ENCODE results near the gene LAMA3.

Gene LAMA3

DNA sequence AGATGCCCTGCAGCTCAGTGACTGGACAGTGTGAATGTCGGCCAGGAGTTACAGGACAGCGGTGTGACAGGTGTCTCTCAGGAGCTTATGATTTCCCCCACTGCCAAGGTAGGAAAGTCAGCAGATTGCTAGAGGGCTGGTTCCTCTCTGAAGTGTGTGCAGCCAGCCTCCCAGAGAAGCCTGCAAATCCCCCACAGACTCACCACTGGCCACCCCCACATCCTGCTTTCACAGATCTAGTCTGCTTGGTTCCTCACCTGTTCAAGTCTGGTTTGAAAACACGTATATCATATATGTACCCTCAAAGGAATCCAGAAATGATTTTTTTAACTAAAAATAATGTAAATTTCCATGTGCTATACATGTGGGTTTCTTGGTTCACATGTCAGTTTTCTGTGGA, 121.1 kb downstream of the LAMA3 start:
- no peak overlapping the region for H3K4me3 ChIP-seq
- intact Hi-C loops (cut with DNase I; ENCODE audit: low total_unique reads): loop anchor here (5.0 to 10.0 kb wide), 2 partner anchors 94 to 188 kb away; no protein-coding TSS in a partner anchor
- TF ChIP-seq, protein P1, sequence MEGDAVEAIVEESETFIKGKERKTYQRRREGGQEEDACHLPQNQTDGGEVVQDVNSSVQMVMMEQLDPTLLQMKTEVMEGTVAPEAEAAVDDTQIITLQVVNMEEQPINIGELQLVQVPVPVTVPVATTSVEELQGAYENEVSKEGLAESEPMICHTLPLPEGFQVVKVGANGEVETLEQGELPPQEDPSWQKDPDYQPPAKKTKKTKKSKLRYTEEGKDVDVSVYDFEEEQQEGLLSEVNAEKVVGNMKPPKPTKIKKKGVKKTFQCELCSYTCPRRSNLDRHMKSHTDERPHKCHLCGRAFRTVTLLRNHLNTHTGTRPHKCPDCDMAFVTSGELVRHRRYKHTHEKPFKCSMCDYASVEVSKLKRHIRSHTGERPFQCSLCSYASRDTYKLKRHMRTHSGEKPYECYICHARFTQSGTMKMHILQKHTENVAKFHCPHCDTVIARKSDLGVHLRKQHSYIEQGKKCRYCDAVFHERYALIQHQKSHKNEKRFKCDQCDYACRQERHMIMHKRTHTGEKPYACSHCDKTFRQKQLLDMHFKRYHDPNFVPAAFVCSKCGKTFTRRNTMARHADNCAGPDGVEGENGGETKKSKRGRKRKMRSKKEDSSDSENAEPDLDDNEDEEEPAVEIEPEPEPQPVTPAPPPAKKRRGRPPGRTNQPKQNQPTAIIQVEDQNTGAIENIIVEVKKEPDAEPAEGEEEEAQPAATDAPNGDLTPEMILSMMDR (IDR thresholded peaks at IDR 0.05): no peak
- no peak for DNase-seq
- H3K4me1 ChIP-seq: no peaks in the 10 kb centered on the region
- no peaks in the 10 kb centered on the region for H3K9me3 ChIP-seq
- no peaks in the 10 kb centered on the region for H3K36me3 ChIP-seq
- H3K27ac ChIP-seq: no peak overlapping the region
- H3K27me3 ChIP-seq: no peaks in the 10 kb centered on the region

DNA sequence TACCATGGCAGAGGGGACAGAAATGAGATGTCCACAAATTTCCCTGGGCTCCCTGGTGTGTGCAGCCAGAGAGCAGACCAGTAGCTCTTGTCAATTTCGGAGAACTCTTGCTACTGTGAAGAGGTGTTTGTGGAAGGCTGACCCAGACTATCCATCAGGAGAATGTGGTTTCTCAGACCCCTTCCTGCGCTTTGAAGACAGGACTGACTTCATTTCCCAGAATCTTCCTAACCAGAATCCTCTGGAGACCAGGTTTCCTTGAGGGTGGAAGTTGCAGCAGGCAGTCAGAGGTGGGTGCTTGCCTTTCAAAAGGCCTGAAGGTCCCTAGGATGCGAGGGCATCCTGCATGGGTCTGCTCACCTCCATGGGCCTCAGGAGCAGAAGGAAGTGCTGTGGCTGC, 121.9 kb downstream of the LAMA3 start:
- no peak for DNase-seq
- Histone ChIP-seq H3K36me3 (no peaks in the 10 kb centered on the region), H3K4me3 (no peak overlapping the region), H3K27me3 (no peaks in the 10 kb centered on the region), H3K9me3 (no peaks in the 10 kb centered on the region), H3K27ac (no peak overlapping the region), H3K4me1 (no peaks in the 10 kb centered on the region)
- TF ChIP-seq, protein P1 (IDR thresholded peaks at IDR 0.05): no peak
- intact Hi-C loops (cut with DNase I; ENCODE audit: low total_unique reads): loop anchor here (5.0 to 10.0 kb wide), 2 partner anchors 94 to 189 kb away; no protein-coding TSS in a partner anchor

DNA sequence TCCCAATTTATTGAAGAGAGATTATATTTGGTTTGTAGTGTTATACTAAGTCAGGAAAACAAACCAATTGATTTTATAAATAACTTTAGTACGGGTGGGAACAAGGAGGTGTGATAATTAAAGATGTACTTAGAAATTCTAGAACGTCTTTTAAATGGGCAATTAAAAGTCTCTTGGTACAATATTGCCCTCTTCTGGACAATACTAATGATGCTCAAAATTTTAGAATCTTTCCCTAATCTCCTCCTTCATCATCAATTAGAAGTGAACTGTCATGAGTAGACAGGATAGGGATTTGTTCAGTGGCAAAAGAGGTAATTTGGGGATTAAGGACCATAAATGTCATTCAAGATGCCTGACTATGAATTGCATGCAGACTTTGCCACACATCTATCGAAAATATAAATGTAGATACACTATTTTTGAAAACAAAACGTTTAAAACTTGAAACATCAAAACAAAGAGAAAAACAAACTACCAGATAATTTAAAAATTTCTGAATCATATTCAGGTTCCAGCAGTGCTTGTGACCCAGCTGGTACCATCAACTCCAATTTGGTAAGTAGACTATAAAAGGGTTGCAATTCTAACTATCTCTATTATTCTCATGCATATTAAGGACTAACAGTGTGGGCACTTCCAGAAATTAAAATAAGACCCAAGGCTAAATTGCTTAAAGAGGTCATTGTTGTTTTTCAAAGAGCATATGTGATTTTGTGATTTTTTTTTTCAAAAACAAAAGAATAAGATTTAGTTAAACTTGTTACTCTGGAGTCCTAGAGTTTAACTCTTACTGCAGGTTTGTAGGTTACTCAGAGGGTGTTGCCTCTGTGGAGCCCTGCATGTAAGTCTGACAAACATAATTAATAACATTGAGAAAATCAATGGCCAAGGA, 123.5 kb downstream of the LAMA3 start:
- Histone ChIP-seq H3K36me3 (no peaks in the 10 kb centered on the region), H3K9me3 (no peaks in the 10 kb centered on the region), H3K27me3 (no peaks in the 10 kb centered on the region), H3K27ac (no peak overlapping the region), H3K4me1 (no peaks in the 10 kb centered on the region), H3K4me3 (no peak overlapping the region)
- DNase-seq: no peak
- TF ChIP-seq, protein P1 (IDR thresholded peaks at IDR 0.05): peak; percentile 53 to 59
- intact Hi-C loops (cut with DNase I; ENCODE audit: low total_unique reads): loop anchor here (5.0 to 10.0 kb wide), 2 partner anchors 92 to 190 kb away; no protein-coding TSS in a partner anchor

DNA sequence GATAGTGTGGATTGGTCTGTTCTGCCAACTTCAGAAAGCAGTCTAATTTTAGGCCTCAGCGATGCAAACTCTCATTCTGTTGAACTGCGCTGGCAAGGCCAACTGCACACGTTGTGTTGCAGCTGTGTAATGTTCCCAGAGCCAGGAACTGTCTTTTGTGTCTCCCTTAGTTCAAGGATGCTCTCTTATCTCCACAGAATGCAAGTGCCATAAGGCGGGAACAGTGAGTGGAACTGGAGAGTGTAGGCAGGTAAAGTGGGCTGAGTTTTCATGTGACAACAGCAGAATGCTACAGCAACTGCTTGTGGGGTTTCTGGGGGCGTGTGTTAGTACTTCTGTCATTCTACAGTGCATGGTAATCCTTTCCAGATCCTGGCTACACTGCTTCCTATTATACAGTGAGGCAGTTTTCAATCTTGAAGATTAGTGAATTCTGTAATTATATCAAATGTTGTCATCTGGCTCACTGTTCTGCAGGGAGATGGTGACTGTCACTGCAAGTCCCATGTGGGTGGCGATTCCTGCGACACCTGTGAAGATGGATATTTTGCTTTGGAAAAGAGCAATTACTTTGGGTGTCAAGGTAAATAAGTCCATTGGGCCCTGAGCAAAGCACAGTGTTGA, 125.8 kb downstream of the LAMA3 start:
- intact Hi-C loops (cut with DNase I; ENCODE audit: low total_unique reads): loop anchor here (5.0 to 10.0 kb wide), 2 partner anchors 90 to 193 kb away; no protein-coding TSS in a partner anchor
- DNase-seq: no peak

DNA sequence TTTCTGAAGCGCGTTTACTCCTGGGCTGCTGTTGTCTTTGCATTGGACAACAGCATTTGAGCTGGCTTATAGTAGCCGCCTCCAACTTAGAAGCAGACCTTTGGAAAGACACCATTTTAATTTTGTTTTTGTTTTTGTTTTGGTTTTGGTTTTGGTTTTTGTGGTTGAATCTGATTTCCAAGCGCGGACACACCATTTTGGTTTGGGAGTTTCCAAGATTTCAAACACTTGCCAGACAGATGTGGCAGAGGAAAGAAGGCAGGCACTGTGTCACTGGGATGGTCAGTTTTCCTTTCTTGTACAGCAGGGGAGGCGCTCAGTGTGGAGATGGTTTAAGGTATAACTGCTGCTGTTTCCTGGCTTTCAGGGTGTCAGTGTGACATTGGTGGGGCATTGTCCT, 126.8 kb downstream of the LAMA3 start:
- Histone ChIP-seq H3K27ac (no peak overlapping the region), H3K4me3 (no peak overlapping the region), H3K9me3 (no peaks in the 10 kb centered on the region), H3K36me3 (no peaks in the 10 kb centered on the region), H3K27me3 (no peaks in the 10 kb centered on the region), H3K4me1 (no peaks in the 10 kb centered on the region)
- no peak for DNase-seq
- TF ChIP-seq, protein P1 (IDR thresholded peaks at IDR 0.05): no peak
- intact Hi-C loops (cut with DNase I; ENCODE audit: low total_unique reads): loop anchor here (10.0 kb wide), 1 partner anchor 89 kb away; no protein-coding TSS in a partner anchor

More for the DNA sequence above, 125.8 kb downstream of the LAMA3 start:
- H3K4me1 ChIP-seq: no peaks in the 10 kb centered on the region
- no peaks in the 10 kb centered on the region for H3K27me3 ChIP-seq
- no peaks in the 10 kb centered on the region for H3K36me3 ChIP-seq
- TF ChIP-seq, protein P1 (IDR thresholded peaks at IDR 0.05): no peak
- no peak overlapping the region for H3K27ac ChIP-seq
- H3K9me3 ChIP-seq: no peaks in the 10 kb centered on the region
- H3K4me3 ChIP-seq: no peak overlapping the region
